K562 (cell line): ENCODE results near the gene TRIM25.

ENCODE experiments used
- BHLHE40 ChIP-seq: IDR thresholded peaks from 2 replicates; pipeline ENCODE4 v1.6.1; 2011; ENCODE audit warnings: low read length, improper control_type of control experiment
- BRD4 ChIP-seq: fragments of 200-600 bp; sonication (generic); IDR thresholded peaks from 2 replicates; pipeline ENCODE4 v1.6.1; 2017; ENCODE audit warnings: inconsistent platforms
- EZH2 ChIP-seq: IDR thresholded peaks from 2 replicates; pipeline ENCODE4 v1.6.1; 2012; ENCODE audit warnings: low read depth, mild to moderate bottlenecking, inconsistent platforms, low read length, borderline replicate concordance
- FOSL1 ChIP-seq: fragments of 200-800 bp; sonication (Bioruptor generic); conservative IDR thresholded peaks from 2 replicates; pipeline ENCODE4 v1.6.1; 2016; ENCODE audit warnings: missing genetic modification characterization, missing compliant biosample characterization
- FOXO4 ChIP-seq: fragments of 450-650 bp; formaldehyde crosslinking; IDR thresholded peaks from 2 replicates; pipeline ENCODE4 v1.4.0; 2020; ENCODE audit warnings: mild to moderate bottlenecking, moderate library complexity
- STAT6 ChIP-seq: sonication (generic); formaldehyde crosslinking; IDR thresholded peaks from 2 replicates; pipeline ENCODE4 v1.8.1; 2023; ENCODE audit warnings: mild to moderate bottlenecking, missing genetic modification reagents
- ZNF592 ChIP-seq: fragments of 450-650 bp; IDR thresholded peaks from 2 replicates; pipeline ENCODE4 v1.6.1; 2017; ENCODE audit warnings: antibody characterized with exemption, mild to moderate bottlenecking
- TF ChIP-seq, protein P1 (sequence below), 2 experiments: IDR thresholded peaks in 1 of 2; conservative IDR thresholded peaks in 1 of 2; 2 replicates each; pipeline ENCODE4 v1.6.1; 2016; ENCODE audit warnings: low read depth in 2 of 2, mild to moderate bottlenecking in 1 of 2, missing compliant biosample characterization in 1 of 2, missing genetic modification characterization in 1 of 2, moderate library complexity in 1 of 2

GRCh38 chr17:56928586-56928985 is 14.7 kb upstream of the TRIM25 start:
- TF ChIP-seq BRD4 = no peak
- no peak for TF ChIP-seq STAT6 (CRISPR knock-in tag)
- no peak for TF ChIP-seq FOXO4 (CRISPR knock-in tag)
- no peak for TF ChIP-seq FOSL1 (tag)
- TF ChIP-seq, protein P1, sequence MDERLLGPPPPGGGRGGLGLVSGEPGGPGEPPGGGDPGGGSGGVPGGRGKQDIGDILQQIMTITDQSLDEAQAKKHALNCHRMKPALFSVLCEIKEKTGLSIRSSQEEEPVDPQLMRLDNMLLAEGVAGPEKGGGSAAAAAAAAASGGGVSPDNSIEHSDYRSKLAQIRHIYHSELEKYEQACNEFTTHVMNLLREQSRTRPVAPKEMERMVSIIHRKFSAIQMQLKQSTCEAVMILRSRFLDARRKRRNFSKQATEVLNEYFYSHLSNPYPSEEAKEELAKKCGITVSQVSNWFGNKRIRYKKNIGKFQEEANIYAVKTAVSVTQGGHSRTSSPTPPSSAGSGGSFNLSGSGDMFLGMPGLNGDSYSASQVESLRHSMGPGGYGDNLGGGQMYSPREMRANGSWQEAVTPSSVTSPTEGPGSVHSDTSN (CRISPR knock-in tag; IDR thresholded peaks at IDR 0.05; ENCODE audit: low read depth) = no peak
- TF ChIP-seq, protein P1 (tag; conservative IDR thresholded peaks at IDR 0.05; ENCODE audit: low read depth) = no peak
- TF ChIP-seq BHLHE40 = no peak
- no peak for TF ChIP-seq ZNF592
- TF ChIP-seq EZH2 = no peak
